ENCODE results near the gene PCBD1.

Gene PCBD1

GRCh38 chr10:70917226-70917625 lies 28.9 kb upstream of the PCBD1 start:
- no peak for DNase-seq

- DNase-seq: no peak
Measured at GRCh38 chr10:70916241-70916640, 27.9 kb upstream of the PCBD1 start.

DNA sequence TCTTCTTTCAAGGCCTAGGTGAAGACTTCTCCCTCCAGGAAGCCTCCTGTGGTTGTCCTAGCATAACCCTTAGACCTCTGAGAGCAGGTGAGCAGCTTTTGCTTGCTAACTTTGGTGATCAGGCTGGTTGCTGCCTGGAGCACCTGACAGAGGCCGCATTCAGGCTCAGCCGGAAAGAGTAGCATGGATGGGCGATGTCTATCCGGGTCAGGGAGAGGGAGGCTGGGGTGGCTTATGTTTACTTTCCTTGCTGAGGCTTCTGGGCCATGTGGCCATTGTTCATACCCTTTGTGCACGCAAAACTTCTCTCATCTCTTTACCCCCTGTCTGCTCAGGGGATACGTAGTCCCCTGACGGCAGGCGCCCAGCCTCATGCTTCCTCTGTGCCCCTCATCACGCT lies 27.4 kb upstream of the PCBD1 start:
- DNase-seq: no peak

DNA sequence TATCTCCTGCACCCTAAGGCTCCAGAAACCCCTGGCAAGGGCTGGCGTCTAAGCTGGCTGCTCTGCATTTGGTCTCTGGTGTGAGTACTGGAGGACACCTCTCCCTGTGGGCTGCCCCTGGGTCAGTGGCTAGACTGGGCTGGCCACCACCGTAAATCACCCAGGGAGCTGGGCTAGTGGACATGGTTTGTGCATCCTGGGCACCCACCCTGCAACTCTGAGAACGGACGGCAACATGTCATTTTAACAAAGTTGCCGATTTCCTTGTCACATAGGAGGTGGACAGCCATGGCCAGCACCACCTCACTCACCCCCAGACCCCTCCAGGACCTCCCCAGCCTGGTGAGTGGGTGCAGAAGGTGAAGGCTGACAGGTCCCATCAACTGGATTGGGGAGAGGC lies 26.8 kb upstream of the PCBD1 start:
- no peak for DNase-seq

- no peak for DNase-seq
Measured at GRCh38 chr10:70914316-70914864, 26.0 kb upstream of the PCBD1 start.

DNA sequence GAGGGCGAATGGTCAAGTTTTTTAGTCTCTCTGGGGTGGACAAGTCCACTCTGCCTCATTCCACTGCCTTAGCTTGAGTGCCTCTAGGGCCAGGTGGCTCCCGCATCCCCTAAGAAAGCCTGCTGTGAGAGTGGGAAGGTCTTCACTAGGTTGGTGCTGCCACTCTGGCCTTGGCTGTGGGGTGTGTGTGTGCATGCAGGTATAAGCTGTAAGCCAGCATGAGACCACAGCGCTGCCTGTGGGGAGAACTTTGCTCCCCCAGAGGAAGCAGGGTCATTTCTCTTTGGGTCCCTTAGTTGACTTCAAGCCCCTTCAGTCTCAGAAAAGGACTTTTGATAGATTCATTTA lies 25.5 kb upstream of the PCBD1 start:
- DNase-seq: no peak

DNA sequence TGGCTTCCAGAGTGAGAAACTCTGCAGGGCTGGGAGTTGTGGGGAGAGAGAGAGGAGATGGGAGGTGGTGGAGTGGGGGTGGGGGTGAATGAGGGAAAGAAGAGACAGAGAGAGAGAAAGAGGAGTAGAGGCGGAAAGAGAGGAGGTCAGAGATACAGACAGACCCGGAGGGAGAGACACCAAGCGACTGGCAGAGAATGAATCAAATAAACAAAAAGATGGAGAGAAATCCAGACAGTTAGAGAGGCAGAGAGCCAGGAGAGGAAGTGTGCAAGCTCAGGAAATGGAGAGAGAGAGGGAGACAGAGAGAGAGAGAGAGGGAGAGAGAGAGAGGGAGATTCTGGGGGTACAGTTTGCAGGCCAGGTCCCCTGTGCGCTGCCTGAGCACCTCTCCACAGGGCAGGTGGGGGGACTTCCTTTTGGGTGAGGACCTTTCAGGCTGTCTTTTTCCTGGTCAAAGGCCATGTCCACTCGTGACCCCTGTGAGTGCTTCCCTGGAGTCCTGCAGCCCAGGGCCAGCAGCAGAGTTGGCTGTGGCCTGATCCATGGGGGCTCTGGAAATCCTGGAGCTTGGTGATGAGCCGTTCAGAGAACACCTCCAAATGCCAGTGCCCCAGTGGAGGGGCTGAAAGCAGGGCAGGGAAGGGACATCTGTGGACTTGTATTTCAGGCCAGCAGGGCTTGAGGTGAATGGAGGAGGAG lies 25.0 kb upstream of the PCBD1 start:
- DNase-seq: no peak

DNA sequence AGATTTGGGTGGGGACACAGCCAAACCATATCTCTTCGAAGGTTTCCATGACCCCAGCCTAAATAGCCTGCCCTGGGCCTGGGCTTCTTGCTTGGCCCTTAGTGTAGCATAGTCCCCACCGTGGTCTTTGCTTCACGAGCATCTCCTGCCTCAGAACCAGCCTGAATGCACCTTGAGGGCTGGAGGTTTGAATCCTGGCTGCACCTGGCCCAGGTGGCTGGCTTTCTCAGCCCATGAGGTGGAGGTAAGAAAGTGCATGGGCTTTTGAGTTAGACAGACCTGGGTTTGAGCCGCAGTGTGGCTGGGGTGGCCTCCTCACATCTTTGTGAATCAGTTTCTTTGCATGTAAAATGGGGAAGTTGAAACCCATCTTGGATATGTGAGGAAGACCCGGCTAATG lies 24.2 kb upstream of the PCBD1 start:
- no peak for DNase-seq

GRCh38 chr10:70911386-70911785 lies 23.0 kb upstream of the PCBD1 start:
- no peak for DNase-seq

DNA sequence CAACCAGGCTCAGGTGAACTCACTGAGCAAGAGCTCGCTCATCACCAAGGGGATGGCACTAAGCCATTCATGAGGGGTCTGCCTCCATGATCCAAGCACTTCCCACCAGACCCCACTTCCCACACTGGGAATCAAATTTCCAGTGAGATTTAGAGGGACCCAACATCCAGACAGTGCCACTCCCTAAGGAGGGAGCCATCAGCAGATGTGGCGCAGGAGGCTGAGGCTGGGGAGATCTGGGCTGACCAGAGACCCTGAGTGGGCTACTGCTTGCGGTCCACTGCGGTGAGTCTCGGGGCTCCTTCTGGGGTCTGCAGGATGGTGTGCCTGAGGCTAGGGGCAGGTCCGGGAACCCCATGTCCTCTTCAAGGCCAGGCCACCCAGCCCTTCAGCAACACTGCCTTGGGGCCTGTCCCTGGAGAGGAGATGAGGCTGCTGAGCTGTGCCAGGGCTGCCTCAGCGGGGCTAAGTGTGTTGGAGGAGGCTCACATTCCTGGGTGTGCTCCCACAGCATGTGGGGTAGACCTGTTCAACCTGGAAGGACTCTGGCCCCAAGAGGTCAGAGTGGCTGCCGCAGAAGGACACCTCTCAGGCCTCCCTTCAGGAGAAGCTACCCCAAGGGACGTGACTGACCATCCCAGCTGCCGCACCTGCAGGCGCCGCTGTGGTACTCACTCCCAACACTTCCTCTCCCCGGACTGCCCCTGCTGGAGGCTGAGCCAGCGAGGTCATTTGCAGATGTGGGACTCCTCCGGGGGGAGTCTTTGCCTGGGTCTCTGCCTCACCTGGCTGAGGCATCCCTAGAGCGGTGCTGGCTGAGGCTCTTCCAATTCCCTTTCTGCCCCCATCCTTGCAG lies 22.3 kb upstream of the PCBD1 start:
- no peak for DNase-seq

GRCh38 chr10:70909326-70909935 lies 21.1 kb upstream of the PCBD1 start:
- DNase-seq: no peak

DNA sequence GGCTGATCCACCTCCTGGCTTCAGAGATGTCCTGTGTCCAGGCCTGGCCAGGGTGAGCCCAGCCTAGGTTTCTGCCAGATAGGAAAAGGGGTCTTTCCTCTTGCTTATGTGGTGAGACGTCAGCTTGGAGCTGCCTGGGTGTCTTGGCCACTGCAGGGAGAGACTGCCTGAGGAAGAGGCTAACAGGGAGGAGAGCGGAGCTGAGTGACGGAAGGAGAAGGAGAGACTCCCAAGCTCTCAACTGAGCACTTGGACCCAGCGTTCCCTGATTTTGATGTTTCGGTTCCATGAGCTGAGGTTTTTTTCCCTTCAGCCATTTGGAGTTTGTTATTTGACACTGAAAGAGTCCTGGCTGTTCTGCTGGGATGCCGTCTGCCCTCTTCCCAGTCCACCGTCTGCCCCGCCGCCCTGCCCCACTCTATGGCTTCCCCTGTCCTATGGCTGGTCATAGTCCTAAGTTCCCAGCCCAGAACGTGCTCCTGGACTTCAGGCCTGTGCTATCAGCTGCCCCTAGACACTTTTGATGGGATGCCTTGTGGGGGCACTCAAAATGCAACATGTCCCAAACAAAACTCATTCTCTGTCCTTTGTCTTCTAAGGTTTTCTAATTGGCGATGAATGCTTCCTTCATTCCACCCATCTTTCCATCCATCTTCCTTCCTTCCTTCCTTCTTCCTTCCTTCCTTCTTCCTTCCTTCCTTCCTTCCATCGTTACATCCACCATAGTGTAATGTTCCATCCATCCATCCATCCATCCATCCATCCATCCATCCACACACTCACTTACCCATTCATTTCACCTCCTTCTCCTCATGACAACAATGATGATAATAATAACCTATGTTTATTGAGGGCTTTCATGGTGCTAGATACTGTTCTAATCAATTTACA lies 20.3 kb upstream of the PCBD1 start:
- no peak for DNase-seq

- no peak for DNase-seq
Measured at GRCh38 chr10:70907637-70908405, 19.5 kb upstream of the PCBD1 start.

- no peak for DNase-seq
Measured at GRCh38 chr10:70906953-70907636, 18.7 kb upstream of the PCBD1 start.

DNA sequence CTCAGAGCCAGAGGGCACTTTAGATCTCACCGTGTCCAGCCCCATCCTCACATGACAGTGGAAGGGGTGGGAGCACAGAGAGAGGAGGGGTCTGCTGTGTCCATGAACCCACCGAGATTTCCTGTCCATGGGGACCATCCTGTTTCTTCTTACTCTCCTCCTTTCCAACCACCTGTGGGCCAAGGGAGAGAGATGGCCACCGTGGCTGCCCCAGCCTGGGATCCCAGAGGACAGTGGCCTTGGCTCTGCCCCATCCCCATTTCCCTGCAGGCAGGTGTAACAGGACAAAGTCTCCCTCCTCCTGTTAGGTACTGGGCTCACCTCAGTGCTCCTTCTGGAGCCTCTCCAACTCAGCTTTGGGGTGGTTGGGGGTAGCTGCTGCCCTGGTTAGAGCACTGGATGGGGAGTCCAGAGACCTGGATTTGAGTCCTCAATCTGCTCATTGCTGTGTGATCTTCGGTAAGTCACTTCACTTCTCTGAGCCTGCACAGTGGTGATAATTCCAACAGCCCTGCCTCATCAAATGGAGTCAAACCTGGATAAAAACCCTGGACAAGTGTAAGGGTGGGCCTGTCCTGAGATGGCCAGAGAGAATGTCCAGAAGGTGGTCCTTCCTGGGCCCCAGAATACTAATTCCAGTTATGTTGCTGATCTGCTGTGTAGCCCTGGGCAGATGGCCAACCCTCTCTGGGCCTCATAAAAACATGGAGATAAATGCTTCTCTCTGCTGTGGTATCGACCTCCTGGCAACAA lies 17.8 kb upstream of the PCBD1 start:
- no peak for DNase-seq

GRCh38 chr10:70905071-70906021 lies 17.0 kb upstream of the PCBD1 start:
- no peak for DNase-seq

- peak; percentile 73 for DNase-seq
Measured at GRCh38 chr10:70903262-70903921, 15.0 kb upstream of the PCBD1 start.

- DNase-seq: no peak
Measured at GRCh38 chr10:70902661-70903261, 14.4 kb upstream of the PCBD1 start.
